Islet of Langerhans (tissue), 1 donor: Measurements from ENCODE around the gene RAB3C.
"Not testable (repeated sequence)": the region's sequence is repeated elsewhere in the genome, so short reads cannot be mapped to it uniquely, and the experiment has no call there.

Source experiments
- FAIRE-seq: peaks from one replicate; lab custom pipeline; 2011; peaks lifted over from hg19 to GRCh38; lab: Jason Lieb, UNC

The RAB3C gene

GRCh38 chr5:58602889-58603288 lies 20.0 kb downstream of the RAB3C start:
- not testable (repeated sequence) for FAIRE-seq

DNA sequence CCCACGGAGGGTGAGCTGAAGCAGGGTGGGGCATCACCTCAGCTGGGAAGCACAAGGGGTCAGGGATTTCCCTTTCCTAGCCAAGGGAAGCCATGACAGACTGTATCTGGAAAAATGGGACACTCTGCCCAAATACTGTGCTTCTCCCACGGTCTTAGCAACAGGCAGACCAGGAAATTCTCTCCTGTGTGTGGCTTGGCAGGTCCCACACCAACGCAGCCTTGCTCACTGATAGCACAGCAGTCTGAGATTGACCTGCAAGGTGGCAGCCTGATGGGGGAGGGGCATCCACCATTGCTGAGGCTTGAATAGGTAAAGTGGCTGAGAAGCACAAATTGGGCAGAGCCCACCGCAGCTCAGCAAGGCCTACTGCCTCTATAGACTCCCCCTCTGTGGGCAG lies 23.2 kb downstream of the RAB3C start:
- FAIRE-seq = no peak

GRCh38 chr5:58615972-58616371 lies 33.1 kb downstream of the RAB3C start:
- FAIRE-seq = no peak

DNA sequence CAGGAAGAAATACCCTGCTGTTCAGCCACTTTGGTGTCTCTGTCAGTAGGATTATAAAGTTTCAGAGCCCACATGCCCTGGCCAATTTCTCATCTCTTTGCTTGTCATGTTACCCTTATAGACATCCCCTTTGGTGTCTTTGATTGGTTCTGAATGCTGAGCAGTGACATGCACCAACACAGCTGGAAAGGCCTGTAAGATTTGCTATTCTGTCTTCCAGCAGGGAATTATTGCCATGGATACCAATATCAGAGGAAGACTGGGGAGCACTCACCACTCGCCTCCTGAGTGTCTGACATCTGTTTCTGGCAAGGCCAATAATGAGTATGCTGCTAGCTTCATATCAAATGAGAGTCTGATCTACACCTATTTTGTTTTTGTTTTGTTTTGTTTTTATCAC lies 34.4 kb downstream of the RAB3C start:
- FAIRE-seq = no peak

- no peak for FAIRE-seq
Observed at GRCh38 chr5:58620336-58620735, 37.5 kb downstream of the RAB3C start.

DNA sequence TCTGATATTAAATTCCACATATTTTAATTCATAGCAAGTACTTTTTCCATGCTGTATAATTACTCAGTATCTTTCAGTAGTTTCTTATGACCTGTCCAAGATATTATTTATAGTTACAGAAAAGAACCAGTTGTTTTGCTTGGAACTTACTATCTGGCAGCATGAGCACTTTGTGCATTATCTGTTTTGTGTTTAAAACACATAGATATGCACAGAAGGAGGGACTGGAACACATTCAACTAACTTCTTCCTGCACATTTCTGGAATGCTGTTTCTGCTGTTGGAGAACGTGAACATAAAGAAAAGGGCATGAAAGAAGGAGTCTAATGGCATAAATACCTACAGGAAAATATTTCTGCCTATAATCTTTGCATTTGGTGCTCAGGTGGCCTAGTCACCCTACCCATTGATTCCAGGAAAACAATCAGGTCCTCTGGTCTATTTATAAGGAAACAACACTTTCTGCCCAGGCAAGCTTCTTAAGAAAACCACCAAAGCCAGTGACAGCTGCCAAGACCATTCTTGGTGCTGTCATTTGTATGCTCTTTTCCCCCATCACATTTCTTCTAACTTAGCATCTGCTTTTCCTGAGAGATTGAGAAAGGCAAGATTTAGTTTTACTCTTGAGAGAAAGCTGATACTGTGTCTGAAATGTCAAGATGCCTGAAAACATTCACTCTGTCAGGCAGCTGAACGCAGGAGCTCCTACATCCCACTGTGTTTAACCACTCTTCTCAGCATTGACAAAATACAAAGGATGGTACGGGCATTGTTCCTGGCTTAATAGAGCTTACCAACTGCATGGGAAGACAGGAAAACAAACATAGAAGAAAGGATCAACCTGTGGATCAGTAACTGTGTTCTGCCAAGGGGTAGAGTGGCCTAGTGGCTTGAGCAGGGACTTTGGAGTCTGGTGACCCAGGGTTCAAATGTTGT lies 40.3 kb downstream of the RAB3C start:
- FAIRE-seq = no peak

DNA sequence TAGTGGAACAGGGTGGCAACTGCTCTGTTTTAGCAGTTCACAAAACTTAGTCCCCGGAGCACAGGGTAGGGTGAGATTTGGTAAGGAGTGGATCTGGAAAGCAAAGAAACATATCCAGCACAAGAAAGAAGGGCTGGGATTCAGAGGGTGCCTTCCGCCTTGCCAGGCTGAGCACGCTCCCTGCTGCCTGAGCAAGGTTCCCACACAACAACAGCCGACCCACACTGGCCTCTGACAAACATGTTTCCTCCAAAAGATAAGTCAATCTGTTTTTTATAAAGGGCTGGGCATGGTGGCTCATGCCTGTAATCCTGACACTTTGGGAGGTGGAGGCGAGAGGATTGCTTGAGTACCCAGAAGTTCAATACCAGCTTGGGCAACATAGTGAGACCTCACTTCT lies 45.8 kb downstream of the RAB3C start:
- no peak for FAIRE-seq

GRCh38 chr5:58629271-58630159 lies 46.6 kb downstream of the RAB3C start:
- FAIRE-seq = no peak

- FAIRE-seq = no peak
Observed at GRCh38 chr5:58631895-58632294, 49.0 kb downstream of the RAB3C start.

GRCh38 chr5:58635416-58635815 lies 52.5 kb downstream of the RAB3C start:
- no peak for FAIRE-seq

DNA sequence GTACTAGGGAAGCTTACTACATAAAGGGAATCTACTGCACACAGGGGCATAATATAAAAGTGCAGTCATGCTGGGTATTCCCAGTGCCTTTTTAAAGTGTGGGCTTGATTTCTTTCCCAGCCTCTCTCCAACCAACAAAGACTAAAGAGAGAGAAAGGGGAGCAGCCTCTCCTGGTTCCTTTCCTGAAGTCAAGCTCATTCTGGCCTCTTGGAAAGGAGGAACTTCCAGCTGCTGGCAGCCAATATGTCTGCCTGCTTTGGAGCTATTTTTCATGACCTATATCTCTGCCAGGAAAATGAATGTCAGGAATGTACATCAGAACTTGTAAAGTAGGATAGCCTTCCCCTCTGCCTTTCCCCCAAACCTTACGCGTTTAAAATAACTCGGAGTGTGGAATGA lies 57.1 kb downstream of the RAB3C start:
- no peak for FAIRE-seq

DNA sequence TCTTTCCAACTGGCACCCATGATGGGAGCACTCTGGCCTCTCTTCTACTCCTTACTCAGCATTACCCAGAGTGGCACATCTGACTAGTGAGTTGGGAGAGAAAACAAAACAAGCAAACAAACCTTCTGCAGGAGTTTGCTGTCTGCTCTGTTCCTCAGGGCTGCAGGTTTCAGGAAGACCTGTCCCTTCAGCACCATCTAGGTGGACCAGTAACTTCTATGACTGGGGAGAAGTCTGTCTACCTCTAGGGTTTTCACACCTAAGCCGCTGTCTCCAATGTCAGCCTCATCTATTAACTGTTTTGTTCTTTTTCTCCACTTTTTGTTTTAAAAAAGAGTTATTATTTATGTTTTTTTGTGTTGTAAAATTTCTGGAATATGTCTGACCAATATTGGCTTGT lies 58.7 kb downstream of the RAB3C start:
- FAIRE-seq = no peak

DNA sequence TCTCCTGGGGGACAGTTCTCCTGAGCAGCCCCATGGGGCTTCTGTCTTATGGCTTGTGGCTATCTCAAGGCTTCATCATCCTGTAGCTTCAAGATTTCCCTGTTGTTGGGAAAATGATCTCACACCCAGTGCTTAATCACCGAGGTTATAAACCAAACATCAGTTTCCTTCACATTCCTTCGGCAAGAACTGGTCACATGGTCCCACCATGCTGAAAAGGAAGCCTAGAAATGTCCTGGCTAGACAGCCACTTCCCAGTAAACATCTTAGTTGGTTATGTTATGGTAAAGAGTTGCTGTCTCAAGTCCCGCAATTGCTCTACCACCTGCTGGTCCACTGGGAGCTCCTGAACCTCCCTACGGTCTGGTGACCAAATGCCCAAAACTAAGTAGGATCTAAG lies 66.0 kb downstream of the RAB3C start:
- no peak for FAIRE-seq

GRCh38 chr5:58649716-58650115 lies 66.8 kb downstream of the RAB3C start:
- peak; percentile 79 for FAIRE-seq

GRCh38 chr5:58653521-58653920 lies 70.6 kb downstream of the RAB3C start:
- no peak for FAIRE-seq

GRCh38 chr5:58666141-58666540 lies 83.3 kb downstream of the RAB3C start:
- FAIRE-seq = no peak

DNA sequence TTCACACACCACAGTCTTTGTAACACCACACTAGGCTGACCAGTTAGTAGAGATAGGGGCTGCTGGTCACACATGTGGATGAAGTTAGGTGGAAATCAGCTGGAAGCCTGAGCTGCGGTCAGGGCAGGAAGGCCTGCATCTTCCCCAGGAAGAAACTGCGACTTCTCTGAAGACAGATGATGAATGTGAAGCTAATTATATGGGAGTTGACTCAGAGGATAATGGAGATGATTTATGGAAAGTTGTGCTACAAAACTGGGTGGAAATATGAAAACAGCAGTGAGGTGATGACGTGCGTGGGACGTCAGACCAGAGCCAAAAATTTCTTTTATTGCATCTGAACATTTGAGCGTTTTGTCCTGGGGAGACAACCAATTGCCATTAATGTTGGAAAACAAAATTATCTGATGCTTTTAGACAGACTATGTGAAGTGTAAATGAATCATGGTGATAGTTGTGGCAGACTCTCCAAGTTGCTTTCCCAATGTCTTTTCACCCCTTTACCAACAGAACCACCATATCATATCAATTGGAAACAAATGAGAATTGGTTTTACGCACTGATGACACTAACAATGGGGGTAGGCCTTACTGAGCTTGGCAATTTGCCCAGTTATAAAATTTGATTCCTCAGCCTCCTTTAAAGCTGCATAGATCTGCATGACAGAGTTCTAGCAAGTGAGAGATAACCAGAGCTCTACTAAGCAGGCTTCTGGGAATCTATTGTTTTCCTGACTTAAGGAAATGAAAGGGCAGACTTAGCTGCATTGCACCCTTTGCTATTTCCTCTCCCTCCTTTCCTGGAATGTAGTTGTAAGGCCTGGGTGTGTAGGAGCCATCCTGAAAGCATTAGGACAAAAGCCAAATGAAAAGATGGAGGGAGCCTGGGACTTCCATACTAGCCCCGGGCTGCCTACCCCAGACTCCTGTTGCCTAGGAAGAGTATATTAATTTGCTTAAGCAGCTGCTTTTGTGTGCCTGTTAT lies 84.0 kb downstream of the RAB3C start:
- no peak for FAIRE-seq

DNA sequence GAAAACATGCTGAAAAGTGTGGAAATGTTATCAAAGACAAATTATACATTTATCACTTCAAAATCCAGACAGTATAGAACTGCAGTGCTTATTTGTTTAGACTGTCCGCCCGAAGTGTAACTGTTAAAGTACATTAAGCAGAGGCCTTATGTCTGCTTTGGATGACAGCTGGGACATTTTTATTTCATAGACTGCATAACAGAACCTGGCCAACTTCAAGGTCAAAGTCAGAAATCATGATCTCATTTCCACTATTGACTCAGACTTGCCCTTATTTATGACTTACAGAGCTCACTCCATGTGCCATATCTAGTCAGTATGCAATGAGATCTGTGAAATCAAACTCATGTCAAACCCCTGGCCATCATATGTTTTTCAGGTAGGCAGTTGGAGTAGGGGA lies 87.7 kb downstream of the RAB3C start:
- FAIRE-seq = peak; percentile 9

- FAIRE-seq = no peak
Observed at GRCh38 chr5:58671155-58671554, 88.3 kb downstream of the RAB3C start.

GRCh38 chr5:58672521-58672920 lies 89.6 kb downstream of the RAB3C start:
- no peak for FAIRE-seq

DNA sequence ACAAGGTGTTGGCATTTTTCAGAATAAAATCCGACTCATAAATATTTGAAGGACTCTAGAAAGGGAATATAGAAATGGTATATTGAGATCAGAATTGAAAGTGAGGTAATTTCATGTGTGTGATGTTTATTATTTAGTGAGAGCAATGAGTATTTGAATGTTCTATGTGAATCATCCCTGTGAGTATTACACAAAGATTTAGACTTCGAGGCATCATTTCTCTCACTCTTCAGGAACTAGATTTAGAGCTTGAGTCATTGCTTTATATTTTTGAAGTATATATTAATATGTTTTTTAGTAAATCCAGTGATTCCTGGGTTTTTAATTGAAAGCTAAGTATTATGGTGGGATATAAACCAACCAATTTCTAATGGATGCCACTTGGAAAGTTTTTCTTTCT lies 91.2 kb downstream of the RAB3C start:
- no peak for FAIRE-seq

- FAIRE-seq = no peak
Observed at GRCh38 chr5:58674711-58675110, 91.8 kb downstream of the RAB3C start.
